IPS-NIHi7 (cell line): Measurements from ENCODE around the gene FAM163A.
"Not testable (repeated sequence)": the region's sequence is repeated elsewhere in the genome, so short reads cannot be mapped to it uniquely, and the experiment has no call there.

Experiments
- DNase-seq: peaks from one replicate; pipeline ENCODE4 v3.0.0; 2012; ENCODE audit warnings: mixed read lengths; ENCODE audit errors: extremely low spot score

FAM163A gene

DNA sequence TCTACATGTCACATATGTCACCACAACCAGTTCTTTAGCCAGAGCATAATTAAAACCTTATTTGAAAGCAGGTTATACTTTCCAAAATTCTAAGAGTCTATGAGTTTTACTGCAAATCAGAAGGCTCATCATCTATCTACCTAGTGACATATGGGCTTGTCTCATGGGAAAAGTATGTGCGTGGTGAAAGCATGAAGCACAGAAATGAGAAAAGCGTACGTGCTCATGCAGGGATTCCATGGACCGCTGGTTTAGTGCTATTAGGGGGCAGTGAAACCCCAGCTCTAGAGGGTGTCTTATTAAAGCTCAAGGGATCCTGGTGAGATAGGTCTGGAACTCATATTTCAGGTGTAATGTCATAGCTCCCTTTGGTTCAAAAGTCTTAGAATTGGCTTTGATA, 50.2 kb downstream of the FAM163A start:
- DNase-seq, result no peak

- no peak for DNase-seq
These were observed 51.1 kb downstream of the FAM163A start for GRCh38 chr1:179794146-179794545.

GRCh38 chr1:179794669-179795068, 51.6 kb downstream of the FAM163A start:
- no peak for DNase-seq

DNA sequence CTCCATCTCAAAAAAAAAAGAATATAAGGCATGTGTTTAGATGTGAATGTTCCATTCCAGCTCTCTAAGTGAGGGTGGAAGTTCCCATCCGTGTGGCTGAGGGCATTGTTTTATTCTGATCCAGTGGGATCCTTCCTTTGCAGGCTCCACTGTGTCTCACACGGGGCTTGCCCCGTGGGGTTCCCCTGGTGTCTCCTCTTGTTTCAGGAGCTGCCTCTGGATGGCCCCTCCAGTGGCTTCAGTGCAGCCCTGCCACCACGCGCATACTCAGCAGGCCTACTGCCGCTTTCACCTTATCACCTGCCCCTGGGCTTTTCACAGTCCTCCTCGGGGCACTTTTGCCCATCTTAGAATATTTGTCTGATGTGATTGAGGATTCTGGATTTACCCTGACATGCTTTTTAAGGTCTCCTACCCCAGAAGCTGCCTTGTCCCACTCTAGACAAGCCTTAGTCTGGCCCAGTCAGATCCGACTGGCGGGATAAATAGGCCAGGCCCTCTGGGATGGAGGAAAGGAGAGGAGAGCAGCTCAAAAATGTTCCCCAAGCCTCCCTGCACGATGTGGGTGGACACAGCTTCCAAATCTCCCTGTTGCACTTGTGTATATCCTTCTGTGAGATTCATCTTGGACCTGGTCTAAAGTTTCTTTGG, 55.2 kb downstream of the FAM163A start:
- DNase-seq, result no peak

- no peak for DNase-seq
These were observed 55.9 kb downstream of the FAM163A start for GRCh38 chr1:179798864-179799516.

DNA sequence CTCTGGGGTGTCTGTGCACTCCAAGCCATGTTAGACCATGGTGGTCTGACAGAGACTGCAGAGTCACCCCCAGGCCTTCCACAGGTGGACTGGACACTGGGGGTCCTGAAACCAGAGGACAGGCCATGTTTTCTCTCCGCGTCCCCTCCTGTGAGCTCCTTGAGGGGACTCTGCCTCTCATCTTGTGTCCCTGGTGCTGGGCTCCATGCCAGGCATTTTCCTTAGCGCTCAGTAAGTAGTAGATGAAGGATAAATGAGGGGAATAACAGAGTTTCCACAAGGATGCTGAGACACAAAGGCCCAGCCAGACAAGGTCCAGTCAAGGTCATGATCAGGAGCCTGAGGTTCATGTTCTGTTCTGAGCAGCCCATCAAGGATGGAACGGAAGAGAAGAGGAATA, 57.4 kb downstream of the FAM163A start:
- DNase-seq, result no peak

- no peak for DNase-seq
These were observed 60.0 kb downstream of the FAM163A start for GRCh38 chr1:179803104-179803503.

DNA sequence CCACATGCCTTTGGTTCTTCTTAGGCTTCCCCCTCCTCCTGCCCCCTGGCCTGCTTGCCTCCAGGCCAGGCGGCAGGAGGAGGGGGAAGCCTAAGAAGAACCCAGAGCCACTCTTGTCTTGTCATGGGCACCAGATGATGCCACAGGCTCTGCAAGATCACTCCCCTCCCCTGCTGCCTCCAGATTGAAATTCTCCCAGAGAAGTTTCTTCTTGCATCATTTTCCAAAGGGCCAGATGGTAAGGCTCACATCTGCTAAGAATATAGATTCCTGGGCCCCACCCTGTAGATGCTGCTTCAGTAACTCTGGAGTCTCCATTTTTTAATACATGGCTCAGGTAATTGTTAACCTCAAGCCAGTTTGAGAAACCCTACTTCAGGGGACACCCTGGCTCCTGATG, 60.8 kb downstream of the FAM163A start:
- DNase-seq, result no peak

DNA sequence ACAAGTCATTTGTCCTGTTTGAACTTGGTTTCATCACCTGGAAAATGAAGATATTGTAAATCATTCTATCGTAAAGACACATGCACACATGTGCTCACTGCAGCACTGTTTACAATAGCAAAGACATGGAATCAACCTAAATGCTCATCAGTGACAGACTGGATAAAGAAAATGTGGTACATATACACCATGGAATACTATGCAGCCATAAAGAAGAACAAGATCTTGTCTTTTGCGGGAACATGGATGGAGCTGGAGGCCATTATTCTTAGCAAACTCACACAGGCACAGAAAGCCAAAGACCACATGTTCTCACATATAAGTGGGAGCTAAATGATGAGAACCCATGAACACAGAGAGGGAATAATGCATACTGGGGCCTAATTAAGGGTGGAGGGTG, 61.3 kb downstream of the FAM163A start:
- DNase-seq, result not testable (repeated sequence)

DNA sequence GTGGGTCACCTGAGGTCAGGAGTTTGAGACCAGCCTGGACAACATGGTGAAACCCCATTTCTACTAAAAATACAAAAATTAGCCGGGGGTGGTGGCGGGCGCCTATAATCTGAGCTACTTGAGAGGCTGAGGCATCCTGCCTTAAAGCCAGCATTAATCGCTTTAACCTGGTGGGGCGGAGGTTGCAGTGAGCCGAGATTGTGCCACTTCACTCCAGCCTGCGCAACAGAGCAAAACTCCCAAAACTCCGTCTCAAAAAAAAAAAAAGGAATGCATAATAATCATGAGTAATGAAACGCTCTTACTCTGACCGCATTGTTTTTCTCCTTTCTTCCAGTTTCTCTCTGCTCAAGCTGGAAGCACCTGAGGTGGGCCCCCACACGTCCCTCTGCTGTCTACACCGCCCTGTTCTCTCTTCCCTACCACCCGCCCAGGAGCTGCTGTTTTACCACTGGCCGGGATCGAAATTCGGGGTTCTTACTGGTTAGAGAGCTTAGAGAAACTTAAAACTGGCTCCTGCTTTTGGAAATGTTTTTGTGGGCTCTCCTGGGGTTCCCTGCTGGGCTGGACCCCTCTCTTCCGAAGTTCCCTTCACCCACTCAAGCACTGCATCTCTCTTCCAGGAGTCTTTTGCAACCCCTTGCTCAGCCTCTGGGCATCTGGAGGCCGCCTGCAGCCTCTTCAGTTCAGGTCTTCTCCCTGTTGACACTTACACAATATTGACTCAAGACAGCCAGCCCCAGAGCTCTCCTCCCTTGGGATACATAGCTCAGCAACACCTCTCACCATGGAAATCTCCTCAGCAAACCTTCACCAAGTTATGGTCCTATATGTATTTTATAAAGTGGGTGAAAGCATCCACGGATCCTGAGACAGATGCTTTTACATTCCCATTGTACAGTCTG, 62.5 kb downstream of the FAM163A start:
- DNase-seq, result no peak

GRCh38 chr1:179806333-179806732, 63.2 kb downstream of the FAM163A start:
- no peak for DNase-seq

DNA sequence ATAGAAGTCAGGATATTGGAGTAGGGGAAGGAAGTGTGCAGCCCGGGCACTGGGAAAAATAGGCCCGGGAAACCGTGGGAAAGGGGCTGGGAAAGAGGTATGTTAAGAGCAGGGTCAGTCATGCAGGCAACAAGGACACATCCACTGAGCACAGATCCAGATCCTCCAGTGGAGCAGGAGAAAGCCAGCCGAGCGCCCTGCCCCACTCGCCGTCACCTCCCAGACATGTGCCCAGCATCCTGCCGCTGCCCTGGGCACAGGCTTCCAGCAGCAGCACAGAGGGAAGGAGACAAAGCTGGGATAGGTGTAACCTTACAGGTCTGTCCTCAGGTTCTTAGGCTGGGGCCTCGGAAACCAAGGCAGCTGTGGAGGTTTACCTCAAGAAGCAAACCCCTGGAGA, 64.2 kb downstream of the FAM163A start:
- no peak for DNase-seq

GRCh38 chr1:179807691-179808485, 64.8 kb downstream of the FAM163A start:
- DNase-seq, result no peak

DNA sequence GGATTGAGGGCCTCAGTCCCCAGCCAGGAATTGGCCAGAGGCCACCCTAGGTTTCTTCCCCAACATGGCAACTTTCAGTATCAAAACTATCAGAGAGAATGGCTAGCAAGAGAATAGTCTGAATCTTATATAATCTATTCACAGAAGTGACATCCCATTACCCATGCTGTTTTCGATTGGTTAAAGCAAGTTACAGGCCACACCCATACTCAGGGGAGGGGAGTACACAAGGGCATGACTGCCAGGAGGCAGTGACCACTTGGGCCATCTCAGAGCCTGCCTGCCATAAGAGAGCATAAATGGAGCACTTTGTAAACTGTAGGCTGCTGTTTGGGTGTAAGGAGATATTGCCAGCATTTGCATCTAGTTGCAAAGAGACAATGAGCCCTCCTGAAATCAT, 65.4 kb downstream of the FAM163A start:
- no peak for DNase-seq

DNA sequence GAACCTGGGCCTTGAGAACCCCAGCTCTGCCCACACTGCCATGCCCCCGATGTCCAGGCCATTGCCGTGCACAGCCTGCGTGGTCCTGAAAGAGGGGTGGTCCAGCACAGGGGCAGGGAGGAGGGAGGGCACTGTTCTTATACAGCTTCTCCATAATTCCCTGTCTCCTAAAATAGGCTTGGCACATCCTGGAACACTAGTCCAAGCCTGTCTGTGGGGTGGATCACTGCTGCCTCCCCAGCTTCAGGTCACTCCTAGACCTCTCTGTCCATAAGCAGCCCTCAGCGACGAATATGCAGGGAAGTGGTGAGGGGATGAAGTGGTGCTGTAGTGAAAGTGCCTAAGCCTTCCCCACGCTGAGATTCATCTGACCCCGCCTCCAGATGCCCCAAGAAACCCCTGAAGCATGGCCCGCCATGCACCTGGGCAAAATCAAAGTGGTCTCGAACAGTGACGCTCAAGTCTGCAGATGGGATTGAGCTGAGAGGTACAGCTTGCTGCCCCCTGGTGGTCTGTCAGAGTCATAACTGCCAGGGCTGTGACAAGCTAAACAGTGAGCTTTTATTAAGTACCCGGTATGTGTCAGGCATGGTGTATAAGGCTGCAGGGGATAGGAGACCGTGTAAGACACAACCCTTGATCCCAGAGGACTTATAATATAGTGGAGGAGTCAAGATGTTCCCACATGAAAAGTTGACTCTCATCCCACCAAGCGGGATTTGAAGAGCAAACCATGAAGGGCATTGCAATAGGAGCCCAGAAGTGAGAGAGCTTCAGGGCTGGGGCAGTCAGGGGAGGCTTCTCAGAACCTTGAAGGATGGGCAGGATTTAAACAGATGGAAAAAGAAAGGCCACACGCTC, 66.6 kb downstream of the FAM163A start:
- DNase-seq, result peak; percentile 77

GRCh38 chr1:179810367-179810715, 67.2 kb downstream of the FAM163A start:
- DNase-seq, result no peak

DNA sequence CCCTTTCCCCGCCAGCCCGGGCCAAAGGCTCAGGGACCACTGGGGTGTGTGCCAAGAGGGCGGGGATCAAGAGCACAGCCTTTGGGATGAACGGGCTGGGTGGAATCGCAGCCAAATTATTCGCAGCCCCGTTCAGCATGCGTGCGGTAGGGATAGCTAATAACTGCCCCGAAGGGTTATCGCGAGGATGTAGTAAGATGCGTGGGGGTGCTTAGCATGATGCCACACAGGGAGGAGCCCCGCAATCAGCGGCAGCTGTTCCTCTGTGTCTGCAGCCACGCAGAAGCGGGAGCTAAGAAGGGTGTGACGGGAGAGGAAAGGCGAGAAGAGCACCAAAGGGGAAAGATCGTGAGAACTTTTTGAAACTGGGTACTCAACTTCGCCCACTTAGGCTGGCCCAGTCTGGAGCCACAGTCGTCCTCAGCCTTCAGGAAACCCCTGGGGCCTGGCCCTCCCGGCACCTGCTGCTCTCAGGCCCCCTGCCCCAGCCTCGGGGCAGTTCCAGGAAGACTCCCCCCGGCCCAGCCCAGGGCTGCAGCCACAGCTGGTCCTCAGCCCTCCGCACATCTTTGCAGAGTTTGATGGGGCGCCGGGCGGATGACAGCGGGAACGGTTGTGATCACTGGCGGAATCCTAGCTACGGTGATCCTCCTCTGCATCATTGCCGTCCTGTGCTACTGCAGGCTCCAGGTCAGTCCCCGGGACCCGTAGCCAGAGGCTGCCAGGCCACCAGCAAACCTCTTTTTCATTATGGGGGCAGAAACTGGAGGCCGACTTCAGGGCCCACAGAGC, 69.6 kb downstream of the FAM163A start:
- no peak for DNase-seq

GRCh38 chr1:179813626-179814545, 70.8 kb downstream of the FAM163A start:
- no peak for DNase-seq

DNA sequence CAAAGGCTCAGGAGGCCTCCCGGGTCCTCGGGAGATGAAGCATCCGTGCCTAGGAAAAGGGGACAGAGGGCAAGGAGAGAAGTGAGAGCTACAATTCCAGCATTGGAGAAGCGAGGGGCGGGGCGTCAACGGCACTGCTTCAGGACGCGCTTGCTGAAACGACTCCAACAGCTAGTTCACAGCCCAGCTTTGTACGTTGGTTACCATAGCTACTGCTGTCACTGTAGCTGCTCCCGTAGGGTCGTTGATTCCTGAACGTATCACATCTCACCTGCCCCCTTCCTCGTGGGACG, 71.4 kb downstream of the FAM163A start:
- DNase-seq, result peak; percentile 73
